HG03175 (cell line): ENCODE data around the gene MBD3L2B.
"Not testable (repeated sequence)": the region's sequence is repeated elsewhere in the genome, so short reads cannot be mapped to it uniquely, and the experiment has no call there.

ENCODE experiments used
- ATAC-seq: cut with Tn5 transposase; IDR thresholded peaks from one replicate; pipeline ENCODE4 v1.9.1; 2021; ENCODE audit warnings: mild to moderate bottlenecking, moderate library complexity; ENCODE audit not compliant: unreplicated experiment

MBD3L2B gene

DNA sequence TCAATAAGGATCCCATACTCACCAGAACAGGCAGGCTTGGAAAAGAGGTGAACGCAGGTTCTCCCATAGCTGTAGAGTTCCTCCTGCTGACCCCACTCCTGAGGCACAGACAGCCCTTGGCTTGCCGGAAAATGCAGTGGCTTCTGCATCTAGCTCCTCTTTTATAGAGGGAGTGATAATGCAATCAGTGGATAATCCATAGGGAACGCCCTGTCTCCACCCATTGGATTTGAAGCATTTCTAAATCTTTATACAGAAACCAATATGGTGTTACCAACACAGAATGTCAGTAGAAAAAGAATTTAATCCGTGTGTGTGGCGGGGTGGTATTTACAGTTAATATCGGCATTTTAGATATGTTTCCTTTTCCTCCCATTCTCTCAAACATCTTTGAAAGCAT, at the start of gene MBD3L2B:
Gene MBD3L2B, minus strand, starts transcription at position 101 of the 400 bp plus-strand sequence. Its CDS starts 34 bp downstream, at position 67.
- ATAC-seq: not testable (repeated sequence)

DNA sequence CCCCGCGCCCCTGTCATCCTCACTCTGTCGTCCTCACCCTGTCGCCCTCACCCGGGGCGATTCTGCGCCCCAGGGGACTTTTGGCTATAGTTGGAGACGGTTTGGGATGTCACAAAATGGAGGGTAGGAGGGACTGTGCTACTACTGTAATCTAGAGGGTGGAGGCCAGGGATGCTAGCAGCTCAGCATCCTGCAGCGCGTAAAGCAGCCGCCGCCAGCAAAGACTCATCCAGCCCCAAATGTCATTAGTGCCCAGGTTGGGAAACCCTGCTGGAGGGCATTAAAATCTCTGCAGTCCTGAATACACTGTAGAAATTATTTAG, 48.6 kb upstream of the MBD3L2B start:
- ATAC-seq: peak; percentile 26

DNA sequence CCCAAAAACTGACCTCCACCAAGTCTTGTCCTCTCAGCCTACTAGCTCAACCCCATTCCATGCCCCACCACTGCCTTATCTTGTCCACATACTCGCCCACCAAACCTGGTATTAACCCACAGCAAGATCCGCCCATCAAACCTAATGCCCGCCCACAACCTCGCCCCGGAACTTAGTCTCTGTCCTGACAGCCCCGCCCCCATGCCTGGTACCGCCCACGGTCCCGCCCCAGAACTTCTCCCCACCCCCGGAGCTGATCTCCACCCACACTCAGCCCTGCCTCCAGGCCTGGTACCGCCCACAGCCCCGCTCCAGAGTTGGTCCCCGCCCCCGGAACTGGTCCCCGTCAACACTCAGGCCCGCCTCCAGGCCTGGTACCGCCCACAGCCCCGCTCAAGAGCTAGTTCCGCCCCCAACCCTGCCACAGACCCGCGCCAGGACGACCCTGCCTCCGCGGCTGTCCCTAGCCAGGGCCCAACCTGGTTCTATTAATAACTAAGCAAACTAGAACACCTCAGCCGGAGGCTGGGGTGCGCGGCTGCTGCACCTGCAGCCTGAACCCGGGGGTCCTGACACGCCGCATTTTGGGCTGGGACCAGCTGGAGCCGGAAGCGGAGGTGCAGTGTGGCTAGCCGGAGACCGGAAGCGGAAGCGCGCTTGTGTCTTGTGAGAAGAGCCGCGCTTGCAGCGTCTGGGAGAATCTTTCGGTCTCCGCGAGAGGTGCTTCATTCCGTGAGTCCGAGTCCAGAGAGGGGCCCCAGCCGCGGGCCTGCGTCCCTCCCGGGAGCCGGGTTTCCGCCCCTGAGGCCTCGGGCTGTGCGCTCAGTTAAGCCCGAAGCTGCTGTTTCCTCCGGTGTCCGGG, 48.0 kb upstream of the MBD3L2B start, which contains the start of gene ZNF557:
Gene ZNF557, plus strand, starts transcription at position 662 of the 862 bp plus-strand sequence. CDS start 5,372 bp downstream, outside the sequence.
- peak; percentile 95 for ATAC-seq

DNA sequence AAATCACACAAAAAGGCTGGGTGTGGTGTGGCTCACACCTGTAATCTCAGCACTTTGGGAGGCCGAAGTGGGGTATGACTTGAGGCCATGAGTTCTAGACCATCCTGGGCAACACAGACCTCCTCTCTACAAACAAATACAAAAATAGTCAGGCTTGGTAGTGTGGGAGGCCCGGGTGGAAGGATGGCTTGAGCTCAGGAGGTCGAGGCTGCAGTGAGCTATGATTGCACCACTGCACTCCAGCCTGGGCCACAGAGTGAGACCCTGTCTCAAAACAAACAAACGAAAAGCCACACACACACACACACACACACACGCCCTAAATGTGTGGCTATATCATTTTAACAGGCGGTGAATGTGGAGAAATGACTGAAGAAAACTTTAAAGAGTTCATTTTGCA, 47.4 kb upstream of the MBD3L2B start:
- no peak for ATAC-seq

DNA sequence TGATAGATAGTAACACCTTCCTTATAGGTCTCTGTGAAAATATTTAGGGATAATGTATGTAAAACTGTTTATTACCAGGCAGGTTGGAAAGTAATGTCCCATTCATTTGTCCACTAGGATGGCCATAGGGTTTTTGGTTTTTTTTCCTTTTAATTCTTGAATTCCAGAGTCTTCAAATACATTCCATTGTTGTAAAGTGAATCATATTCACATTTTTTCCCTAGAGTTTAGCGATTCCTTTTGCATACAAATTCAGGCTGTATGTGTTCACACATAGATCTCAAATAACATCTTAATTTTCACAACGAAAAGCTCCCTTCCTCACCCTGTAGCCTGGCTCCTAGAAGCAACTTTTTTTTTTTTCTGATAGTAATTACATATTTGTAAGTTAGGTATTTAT, 46.5 kb upstream of the MBD3L2B start:
- no peak for ATAC-seq

DNA sequence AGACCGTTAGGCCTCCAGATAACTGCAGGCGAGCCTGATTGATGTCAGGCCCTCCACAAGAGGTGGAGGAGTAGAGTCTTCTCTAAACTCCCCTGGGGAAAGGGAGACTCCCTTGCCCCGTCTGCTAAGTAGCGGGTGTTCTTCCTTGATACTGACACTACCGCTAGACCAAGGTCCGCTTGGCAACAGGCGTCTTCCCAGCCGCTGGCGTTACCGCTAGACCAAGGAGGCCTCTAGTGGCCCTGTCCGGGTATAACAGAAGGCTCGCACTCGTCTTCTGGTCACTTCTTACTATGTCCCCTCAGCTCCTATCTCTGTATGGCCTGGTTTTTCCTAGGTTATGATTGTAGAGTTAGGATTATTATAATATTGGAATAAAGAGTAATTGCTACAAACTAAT, 45.9 kb upstream of the MBD3L2B start:
- ATAC-seq: not testable (repeated sequence)

DNA sequence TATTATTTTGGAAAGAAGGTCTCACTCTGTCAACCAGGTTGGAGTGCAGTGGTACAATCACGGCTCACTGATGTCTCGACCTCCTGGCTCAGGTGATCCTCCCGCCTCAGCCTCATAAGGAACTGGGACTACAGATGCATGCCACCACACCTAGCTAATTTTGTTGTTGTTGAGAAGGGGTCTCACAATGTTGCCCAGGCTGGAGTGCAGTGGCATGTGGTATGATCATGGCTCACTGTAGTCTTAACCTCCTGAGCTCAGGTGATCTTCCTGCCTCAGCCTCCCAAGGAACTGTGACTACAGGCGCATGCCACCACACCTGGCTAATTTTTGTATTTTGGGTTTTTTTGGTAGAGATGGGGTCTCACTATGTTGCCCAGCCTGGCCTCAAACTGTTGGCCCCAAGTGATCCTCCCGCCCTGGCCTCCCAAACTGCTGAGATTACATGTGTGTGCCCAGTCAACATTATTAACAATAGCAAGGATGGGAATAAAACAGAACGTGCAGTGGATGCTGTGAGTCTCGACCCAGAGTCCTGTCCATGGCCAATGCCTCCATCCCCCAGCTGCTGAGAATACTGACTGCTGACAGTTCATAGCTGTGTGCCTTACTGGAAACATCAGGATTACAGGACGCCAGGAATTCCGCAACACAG, 42.7 kb upstream of the MBD3L2B start:
- no peak for ATAC-seq

DNA sequence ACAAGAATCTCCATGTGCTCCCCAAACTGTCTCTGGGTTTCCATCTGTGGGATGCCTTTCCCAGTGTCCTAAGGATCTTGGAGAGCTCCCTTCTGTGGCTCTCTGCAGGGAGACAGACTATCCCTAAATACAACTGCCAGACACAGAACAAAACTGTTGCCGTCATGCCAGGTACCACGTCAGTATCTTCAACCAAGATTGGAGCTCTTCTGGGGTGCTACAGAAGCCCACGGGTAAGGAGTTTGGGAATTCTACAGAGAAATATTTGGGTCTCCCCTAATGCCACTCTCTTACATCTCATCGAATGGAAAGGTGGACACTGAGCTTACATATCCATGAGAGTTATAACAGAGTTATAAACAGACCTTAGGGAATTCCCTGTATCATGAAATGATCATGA, 42.1 kb upstream of the MBD3L2B start:
- ATAC-seq: no peak

DNA sequence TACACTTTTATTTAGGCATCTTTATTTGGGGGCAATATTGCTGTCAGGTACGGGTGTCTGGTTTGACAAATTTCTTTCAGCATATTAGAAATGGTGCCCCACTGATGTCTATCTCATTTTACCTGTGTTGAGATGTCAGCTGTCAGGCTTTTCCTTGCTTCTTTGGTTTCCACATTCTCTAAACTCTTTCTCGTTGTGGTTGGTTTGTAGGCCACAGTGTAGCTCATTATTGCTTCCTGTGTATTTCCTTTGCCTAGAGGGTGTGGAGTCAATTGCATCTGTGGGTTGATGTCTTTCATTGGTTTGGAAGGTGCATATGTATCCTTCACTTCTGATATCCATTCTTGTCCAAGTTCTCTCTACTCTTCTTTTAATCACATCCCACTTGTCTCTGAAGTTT, 38.7 kb upstream of the MBD3L2B start:
- not testable (repeated sequence) for ATAC-seq

DNA sequence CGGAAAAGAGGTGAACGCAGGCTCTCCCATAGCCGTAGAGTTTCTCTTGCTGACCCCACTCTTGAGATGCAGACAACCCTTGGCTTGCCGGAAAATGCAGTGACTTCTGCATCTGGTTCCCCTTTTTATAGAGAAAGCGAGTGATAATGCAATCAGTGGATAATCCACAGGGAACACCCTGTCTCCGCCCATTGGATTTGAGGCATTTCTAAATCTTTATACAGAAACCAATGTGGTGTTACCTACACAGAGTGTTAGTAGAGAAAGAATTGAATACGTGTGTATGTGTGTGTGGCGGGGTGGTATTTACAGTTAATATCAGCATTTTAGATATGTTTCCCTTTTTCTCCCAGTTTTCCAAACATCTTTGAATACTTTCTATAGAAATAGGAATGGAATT, 37.3 kb upstream of the MBD3L2B start, which contains the start of gene MBD3L3:
Gene MBD3L3, minus strand, starts transcription at position 101 of the 400 bp plus-strand sequence. Its CDS starts 71 bp downstream, at position 30.
- ATAC-seq: not testable (repeated sequence)

DNA sequence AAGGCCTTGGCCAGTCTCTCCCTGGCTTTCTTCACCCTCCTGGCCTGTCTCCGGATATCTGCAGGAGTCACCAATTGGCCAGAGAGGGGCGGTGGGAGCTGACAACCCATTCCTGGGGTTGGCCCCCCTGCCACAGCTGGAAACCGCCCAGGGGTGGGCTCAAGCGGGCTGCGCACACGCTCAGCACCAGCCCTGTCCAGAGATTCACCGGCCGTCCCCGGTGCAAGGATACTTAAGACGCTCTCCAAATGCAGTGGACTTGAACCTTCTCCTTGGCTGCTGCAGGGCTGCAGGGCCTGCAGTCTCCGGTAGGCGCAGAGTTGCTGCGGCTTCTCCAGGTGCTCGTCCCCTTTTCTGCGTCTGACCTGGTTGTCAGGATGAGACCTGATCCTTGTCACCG, 35.1 kb upstream of the MBD3L2B start:
- not testable (repeated sequence) for ATAC-seq

DNA sequence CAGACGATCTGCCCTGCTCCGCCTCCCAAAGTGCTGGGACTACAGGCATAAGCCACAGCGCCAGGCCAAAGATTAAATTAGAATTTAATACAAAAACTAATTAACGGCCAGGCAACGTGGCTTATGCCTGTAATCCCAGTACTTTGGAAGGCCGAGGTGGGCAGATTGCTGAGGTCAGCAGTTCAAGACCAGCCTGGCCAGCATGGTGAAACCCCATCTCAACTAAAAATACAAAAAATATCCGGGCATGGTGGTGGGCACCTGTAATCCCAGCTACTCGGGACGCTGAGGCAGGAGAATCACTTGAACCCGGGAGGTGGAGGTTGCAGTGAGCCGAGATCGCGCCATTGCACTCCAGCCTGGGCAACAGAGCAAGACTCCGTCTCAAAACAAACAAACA, 34.4 kb upstream of the MBD3L2B start:
- ATAC-seq: not testable (repeated sequence)

DNA sequence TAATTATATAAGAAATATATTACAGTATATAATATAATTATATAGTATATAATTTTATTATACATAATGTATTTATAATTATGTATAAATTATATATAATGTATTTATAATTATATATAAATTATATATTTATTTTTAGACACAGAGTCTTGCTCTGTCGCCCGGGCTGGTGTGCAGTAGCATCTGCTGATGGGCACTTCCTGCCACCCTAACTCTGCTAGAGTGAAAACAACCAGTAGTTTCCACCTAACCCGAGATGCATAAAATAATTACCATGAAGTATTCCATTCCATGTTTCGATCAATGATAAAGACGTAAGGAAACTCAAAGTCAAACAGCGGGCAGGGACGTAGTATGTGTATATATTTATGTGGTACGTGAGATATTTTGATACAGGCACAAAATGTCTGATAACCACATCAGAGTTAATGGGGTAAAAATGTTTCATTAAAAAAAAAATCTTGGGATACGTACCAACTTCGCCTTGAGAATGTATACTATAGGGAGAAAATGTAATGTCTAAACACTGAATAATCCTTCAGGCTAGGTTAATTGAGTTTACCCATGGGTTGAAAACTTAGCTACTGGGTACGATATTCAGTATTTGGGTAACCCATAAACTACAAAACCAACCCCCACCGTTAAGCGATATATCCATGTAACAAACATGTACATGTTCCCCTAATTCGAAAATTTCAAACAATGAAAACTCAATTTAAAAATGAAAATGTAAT, 33.6 kb upstream of the MBD3L2B start:
- not testable (repeated sequence) for ATAC-seq

DNA sequence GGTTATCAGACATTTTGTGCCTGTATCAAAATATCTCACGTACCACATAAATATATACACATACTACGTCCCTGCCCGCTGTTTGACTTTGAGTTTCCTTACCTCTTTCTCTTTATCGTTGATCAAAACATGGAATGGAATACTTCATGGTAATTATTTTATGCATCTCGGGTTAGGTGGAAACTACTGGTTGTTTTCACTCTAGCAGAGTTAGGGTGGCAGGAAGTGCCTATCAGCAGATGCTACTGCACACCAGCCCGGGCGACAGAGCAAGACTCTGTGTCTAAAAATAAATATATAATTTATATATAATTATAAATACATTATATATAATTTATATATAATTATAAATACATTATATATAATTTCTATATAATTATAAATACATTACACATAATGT, 31.7 kb upstream of the MBD3L2B start:
- ATAC-seq: not testable (repeated sequence)

DNA sequence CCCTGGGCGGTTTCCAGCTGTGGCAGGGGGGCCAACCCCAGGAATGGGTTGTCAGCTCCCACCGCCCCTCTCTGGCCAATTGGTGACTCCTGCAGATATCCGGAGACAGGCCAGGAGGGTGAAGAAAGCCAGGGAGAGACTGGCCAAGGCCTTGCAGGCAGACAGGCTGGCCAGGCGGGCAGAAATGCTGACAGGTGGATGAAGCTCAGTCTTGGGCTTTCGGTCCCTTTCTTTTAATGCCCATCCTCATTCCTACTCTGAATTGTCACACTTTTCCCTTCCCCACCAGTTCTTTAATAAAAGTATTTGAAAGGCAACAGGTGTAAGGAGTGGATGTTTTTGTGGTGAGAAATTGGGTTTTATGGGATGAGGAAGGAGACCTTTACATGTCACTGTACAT, 30.2 kb upstream of the MBD3L2B start:
- ATAC-seq: not testable (repeated sequence)

DNA sequence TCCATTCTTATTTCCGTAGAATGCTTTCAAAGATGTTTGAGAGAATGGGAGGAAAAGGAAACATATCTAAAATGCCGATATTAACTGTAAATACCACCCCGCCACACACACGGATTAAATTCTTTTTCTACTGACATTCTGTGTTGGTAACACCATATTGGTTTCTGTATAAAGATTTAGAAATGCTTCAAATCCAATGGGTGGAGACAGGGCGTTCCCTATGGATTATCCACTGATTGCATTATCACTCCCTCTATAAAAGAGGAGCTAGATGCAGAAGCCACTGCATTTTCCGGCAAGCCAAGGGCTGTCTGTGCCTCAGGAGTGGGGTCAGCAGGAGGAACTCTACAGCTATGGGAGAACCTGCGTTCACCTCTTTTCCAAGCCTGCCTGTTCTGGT, 27.8 kb upstream of the MBD3L2B start, which contains the start of gene MBD3L2:
Gene MBD3L2, plus strand, starts transcription at position 301 of the 400 bp plus-strand sequence. Its CDS starts 53 bp downstream, at position 354.
- not testable (repeated sequence) for ATAC-seq

DNA sequence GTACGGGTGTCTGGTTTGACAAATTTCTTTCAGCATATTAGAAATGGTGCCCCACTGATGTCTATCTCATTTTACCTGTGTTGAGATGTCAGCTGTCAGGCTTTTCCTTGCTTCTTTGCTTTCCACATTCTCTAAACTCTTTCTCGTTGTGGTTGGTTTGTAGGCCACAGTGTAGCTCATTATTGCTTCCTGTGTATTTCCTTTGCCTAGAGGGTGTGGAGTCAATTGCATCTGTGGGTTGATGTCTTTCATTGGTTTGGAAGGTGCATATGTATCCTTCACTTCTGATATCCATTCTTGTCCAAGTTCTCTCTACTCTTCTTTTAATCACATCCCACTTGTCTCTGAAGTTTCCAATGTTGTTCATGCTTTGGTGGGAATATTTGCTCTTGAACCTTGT, 20.3 kb upstream of the MBD3L2B start:
- ATAC-seq: not testable (repeated sequence)

DNA sequence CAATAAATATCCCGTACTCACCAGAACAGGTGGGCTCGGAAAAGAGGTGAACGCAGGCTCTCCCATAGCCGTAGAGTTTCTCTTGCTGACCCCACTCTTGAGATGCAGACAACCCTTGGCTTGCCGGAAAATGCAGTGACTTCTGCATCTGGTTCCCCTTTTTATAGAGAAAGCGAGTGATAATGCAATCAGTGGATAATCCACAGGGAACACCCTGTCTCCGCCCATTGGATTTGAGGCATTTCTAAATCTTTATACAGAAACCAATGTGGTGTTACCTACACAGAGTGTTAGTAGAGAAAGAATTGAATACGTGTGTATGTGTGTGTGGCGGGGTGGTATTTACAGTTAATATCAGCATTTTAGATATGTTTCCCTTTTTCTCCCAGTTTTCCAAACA, 18.8 kb upstream of the MBD3L2B start, which contains the start of gene MBD3L4:
Gene MBD3L4, minus strand, starts transcription at position 101 of the 400 bp plus-strand sequence. Its CDS starts 35 bp downstream, at position 66.
- not testable (repeated sequence) for ATAC-seq

DNA sequence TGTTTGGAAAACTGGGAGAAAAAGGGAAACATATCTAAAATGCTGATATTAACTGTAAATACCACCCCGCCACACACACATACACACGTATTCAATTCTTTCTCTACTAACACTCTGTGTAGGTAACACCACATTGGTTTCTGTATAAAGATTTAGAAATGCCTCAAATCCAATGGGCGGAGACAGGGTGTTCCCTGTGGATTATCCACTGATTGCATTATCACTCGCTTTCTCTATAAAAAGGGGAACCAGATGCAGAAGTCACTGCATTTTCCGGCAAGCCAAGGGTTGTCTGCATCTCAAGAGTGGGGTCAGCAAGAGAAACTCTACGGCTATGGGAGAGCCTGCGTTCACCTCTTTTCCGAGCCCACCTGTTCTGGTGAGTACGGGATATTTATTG, 9.0 kb upstream of the MBD3L2B start, which contains the start of gene MBD3L5:
Gene MBD3L5, plus strand, starts transcription at position 301 of the 400 bp plus-strand sequence. Its CDS starts 34 bp downstream, at position 335.
- ATAC-seq: not testable (repeated sequence)

DNA sequence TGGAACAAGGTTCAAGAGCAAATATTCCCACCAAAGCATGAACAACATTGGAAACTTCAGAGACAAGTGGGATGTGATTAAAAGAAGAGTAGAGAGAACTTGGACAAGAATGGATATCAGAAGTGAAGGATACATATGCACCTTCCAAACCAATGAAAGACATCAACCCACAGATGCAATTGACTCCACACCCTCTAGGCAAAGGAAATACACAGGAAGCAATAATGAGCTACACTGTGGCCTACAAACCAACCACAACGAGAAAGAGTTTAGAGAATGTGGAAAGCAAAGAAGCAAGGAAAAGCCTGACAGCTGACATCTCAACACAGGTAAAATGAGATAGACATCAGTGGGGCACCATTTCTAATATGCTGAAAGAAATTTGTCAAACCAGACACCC, 7.6 kb upstream of the MBD3L2B start:
- not testable (repeated sequence) for ATAC-seq

DNA sequence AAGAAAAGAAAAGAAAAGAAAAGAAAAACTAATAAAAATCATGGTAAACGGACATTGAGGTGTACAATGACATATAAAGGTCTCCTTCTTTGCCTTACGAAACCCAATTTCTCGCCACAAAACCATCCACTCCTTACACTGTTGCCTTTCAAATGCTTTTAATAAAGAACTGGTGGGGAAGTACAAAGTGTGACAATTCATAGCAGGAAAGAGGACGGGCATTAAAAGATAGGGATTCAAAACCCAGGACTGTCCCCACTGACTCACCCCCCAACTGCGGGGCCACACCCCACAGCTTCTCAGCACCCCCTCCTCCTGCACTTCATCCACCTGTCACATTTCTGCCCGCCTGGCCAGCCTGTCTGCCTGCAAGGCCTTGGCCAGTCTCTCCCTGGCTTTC, 2.4 kb downstream of the MBD3L2B start:
- ATAC-seq: no peak
